Activated naive CD4-positive, alpha-beta T cell treated with Interleukin-2 at 50 U/mL for 16 hours (primary cell): ENCODE results near the gene SCYL1.

Source experiments
- DNase-seq: peaks from one replicate; pipeline ENCODE4 v3.0.0-alpha.2; 2020

The SCYL1 gene

DNA sequence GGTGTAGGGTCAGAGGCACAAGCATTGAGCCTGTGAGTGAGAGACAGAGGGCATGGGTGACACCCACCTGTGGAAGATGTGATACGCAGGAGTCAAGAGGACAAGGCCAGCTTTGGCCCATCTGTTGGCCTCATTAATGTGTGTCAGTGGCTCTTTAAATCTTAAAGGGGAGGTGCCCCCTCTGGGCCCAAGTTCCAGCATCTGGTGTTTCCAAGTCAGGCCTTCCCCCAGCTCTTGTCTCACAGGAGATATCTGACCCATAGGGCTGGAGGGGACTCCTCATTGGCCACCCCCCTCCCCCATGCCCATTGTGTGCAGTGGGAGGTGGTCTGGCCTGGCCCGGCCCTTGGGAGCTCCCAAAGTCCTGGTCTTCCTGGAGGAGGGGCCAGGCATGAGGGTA is 61.8 kb downstream of the SCYL1 start:
- DNase-seq, result no peak
